HUES6 (cell line): Measurements from ENCODE around the gene ZNF236.
"Not testable (repeated sequence)": the region's sequence is repeated elsewhere in the genome, so short reads cannot be mapped to it uniquely, and the experiment has no call there.

Source experiments
- H3K27ac ChIP-seq: 2 replicates; pipeline ENCODE4 v1.7.0; 2013; ENCODE audit warnings: low read depth, mild to moderate bottlenecking, low read length, inconsistent platforms
- H3K27me3 ChIP-seq: 2 replicates; pipeline ENCODE4 v1.6.1; 2013; ENCODE audit warnings: low read length; ENCODE audit not compliant: control insufficient read depth, insufficient read depth
- H3K36me3 ChIP-seq: 2 replicates; pipeline ENCODE4 v1.6.1; 2013; ENCODE audit warnings: low read length; ENCODE audit not compliant: control insufficient read depth, insufficient read depth
- H3K4me1 ChIP-seq: 2 replicates; pipeline ENCODE4 v1.6.1; 2013; ENCODE audit warnings: low read length; ENCODE audit not compliant: control insufficient read depth, insufficient read depth
- H3K4me3 ChIP-seq: 2 replicates; pipeline ENCODE4 v1.5.1; 2013; ENCODE audit warnings: low read depth, low read length
- H3K9ac ChIP-seq: one replicate; pipeline ENCODE4 v1.6.1; 2013; ENCODE audit warnings: mild to moderate bottlenecking, low read length
- H3K9me3 ChIP-seq: 2 replicates; pipeline ENCODE4 v1.6.1; 2013; ENCODE audit warnings: low read depth, low read length; ENCODE audit not compliant: control insufficient read depth, insufficient read depth

The ZNF236 gene

GRCh38 chr18:76983613-76984051, 161.3 kb downstream of the ZNF236 start:
- Histone ChIP-seq H3K36me3 (no peaks in the 10 kb centered on the region), H3K4me3 (no peak overlapping the region), H3K27me3 (no peaks in the 10 kb centered on the region), H3K4me1 (peaks cover 18% of the 10 kb centered on the region; the same call in 1 of the 2 replicates), H3K9me3 (no peaks in the 10 kb centered on the region), H3K27ac (no peak overlapping the region), H3K9ac (no peak overlapping the region)

GRCh38 chr18:76984193-76985155, 162.1 kb downstream of the ZNF236 start:
- Histone ChIP-seq H3K27me3 (no peaks in the 10 kb centered on the region), H3K4me1 (peaks cover 18% of the 10 kb centered on the region; the same call in 1 of the 2 replicates), H3K9ac (no peak overlapping the region), H3K4me3 (no peak overlapping the region), H3K36me3 (no peaks in the 10 kb centered on the region), H3K9me3 (no peaks in the 10 kb centered on the region), H3K27ac (no peak overlapping the region)

DNA sequence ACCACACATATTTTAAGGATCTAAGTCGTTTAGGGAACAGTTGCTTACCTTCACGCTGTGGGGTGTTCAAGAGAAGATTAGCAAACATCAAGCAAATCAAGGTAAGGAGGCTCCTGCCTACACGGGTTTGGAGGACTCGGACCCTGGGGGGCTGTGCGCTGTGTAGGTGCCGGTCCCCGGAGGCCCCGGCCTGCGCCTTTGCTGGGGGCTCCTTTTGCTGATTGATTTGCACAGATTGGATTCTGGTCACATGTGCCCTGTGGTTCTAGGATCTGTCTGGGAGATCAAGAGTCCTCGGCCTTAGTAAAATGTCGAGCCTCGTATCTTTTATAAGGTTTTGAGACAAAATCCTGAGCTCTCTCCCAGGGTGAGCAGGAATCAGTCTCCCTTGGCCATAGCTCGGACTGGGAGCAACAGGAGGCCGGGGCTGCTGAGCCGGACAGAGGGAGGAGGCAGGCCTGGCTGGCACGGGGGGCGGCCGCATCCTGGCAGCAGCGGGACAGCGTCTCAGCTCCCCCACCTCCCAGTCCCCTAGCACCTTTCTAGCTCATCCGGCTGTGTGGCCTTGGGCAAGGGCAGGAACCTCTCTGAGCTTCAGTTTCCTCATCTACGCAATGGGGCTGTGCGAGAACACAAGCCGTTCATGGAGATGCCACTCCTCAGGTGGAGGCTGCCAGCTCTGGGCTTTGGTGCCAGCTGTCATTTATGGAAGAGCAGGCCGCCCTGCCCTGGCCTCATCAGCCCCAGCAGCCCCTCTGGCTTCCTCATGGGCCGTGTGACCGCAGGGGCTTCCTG, 163.0 kb downstream of the ZNF236 start:
- Histone ChIP-seq H3K9ac (no peak overlapping the region), H3K4me3 (no peak overlapping the region), H3K9me3 (no peaks in the 10 kb centered on the region), H3K27ac (no peak overlapping the region), H3K4me1 (peaks cover 18% of the 10 kb centered on the region; the same call in 1 of the 2 replicates), H3K27me3 (no peaks in the 10 kb centered on the region), H3K36me3 (no peaks in the 10 kb centered on the region)

DNA sequence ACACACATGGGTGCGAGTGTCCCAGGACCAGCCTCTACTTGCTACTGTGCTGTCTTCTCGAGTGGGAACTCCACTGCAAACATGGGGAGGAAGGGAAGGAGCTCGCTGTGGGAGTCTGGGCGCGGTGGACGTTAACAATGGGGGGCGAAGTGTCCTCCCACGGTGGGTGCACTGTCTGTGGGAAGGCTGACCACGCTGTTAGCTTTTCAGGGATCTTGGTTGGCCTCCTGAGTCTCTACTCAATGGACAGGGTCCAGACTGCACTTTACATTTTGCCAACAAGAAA, 163.5 kb downstream of the ZNF236 start:
- no peaks in the 10 kb centered on the region for H3K27me3 ChIP-seq
- H3K9me3 ChIP-seq, result no peaks in the 10 kb centered on the region
- H3K4me1 ChIP-seq, result peaks cover 15% of the 10 kb centered on the region; the same call in 1 of the 2 replicates
- H3K9ac ChIP-seq, result no peak overlapping the region
- no peak overlapping the region for H3K27ac ChIP-seq
- H3K4me3 ChIP-seq, result no peak overlapping the region
- H3K36me3 ChIP-seq, result no peaks in the 10 kb centered on the region

- Histone ChIP-seq H3K9ac (no peak overlapping the region), H3K27me3 (no peaks in the 10 kb centered on the region), H3K27ac (no peak overlapping the region), H3K4me3 (no peak overlapping the region), H3K36me3 (no peaks in the 10 kb centered on the region), H3K9me3 (no peaks in the 10 kb centered on the region), H3K4me1 (peaks cover 13% of the 10 kb centered on the region; the same call in 1 of the 2 replicates)
These were observed 164.0 kb downstream of the ZNF236 start for GRCh38 chr18:76986406-76986805.

DNA sequence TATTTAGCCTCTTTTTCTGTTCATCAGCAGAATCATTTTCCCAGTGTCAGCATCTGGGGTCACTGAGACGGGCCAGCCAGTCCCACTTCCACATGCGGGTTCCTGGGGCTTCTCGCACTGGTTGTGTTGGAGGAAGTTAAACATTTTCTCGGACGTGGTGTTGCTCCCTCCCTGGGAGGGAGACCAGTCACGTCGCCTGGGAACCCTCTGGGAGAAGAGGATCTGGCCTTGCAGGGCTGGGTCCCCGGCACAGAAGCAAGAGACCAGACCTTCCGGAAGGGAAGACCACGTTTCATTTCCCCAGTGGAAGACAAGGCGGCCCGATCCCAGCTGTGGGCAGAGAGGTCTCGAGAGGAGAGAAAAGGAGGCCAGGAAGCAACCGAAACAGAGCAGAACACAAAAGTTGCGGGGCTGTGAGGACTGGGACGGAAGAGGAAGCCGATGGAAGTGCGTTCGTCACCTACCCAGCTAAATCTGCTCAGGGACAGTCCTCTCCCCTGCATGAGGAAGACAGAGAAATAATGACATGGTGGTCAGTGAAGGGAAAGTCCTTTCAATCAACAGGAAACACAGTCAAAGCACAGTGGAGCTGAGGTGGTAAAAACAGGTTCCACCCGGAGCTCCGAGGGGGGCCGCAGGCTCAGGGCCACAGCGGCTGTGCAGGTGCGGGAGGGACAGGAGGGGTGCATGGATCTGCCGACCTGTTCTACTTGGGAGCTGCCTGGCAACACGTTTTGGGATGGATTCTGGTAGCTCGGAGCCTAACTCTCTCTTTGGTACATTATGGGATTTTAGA, 165.9 kb downstream of the ZNF236 start:
- Histone ChIP-seq H3K4me3 (no peak overlapping the region), H3K27ac (no peak overlapping the region), H3K27me3 (no peaks in the 10 kb centered on the region), H3K9me3 (no peaks in the 10 kb centered on the region), H3K9ac (no peak overlapping the region), H3K4me1 (peaks cover 14% of the 10 kb centered on the region; the same call in 1 of the 2 replicates), H3K36me3 (no peaks in the 10 kb centered on the region)

- Histone ChIP-seq H3K9ac (no peak overlapping the region), H3K36me3 (no peaks in the 10 kb centered on the region), H3K27ac (no peak overlapping the region)
These were observed 166.7 kb downstream of the ZNF236 start for GRCh38 chr18:76988827-76989646.

DNA sequence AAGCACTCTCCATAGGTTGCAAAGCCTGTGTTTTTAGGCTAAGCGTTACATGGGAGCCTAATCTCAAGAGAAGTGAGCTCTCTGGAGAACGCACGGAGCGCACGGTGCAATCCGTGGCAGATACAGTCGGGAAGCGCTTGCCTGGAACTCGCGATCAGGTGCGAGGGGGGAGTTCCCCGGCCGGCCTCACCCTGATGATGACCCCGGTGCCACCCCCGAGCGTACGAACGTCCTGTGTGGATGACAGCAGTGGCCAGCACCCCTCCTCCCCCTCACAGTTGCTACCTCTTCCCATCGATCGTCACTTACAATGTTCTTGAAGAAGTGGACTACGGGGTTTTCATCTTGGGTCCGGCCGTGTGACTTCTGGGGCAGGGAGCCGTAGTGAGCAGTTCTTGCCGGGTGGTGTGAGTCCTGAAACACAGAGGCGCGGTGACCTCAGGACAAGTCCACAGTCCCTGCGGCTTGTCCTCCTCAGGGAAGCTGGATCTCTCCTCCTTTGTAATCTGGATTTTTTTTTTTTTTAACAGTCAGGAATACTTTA, 167.4 kb downstream of the ZNF236 start:
- H3K27me3 ChIP-seq, result no peaks in the 10 kb centered on the region
- no peak overlapping the region for H3K9ac ChIP-seq
- no peak overlapping the region for H3K4me3 ChIP-seq
- H3K36me3 ChIP-seq, result no peaks in the 10 kb centered on the region
- H3K9me3 ChIP-seq, result no peaks in the 10 kb centered on the region
- H3K27ac ChIP-seq, result no peak overlapping the region
- 0 out of 2 replicates have a peak, but pooled peaks cover 9% of the 10 kb centered on the region for H3K4me1 ChIP-seq

More at GRCh38 chr18:76988827-76989646, 166.7 kb downstream of the ZNF236 start:
- no peak overlapping the region for H3K4me3 ChIP-seq
- H3K9me3 ChIP-seq, result no peaks in the 10 kb centered on the region
- no peaks in the 10 kb centered on the region for H3K27me3 ChIP-seq
- H3K4me1 ChIP-seq, result 0 out of 2 replicates have a peak, but pooled peaks cover 9% of the 10 kb centered on the region

- not testable (repeated sequence) for H3K27me3 ChIP-seq, H3K9ac ChIP-seq, H3K4me3 ChIP-seq, H3K36me3 ChIP-seq, H3K9me3 ChIP-seq, H3K27ac ChIP-seq, H3K4me1 ChIP-seq
These were observed 168.1 kb downstream of the ZNF236 start for GRCh38 chr18:76990343-76991020.
